Aortic smooth muscle cell (primary cell): ENCODE data around the gene PLEKHA3. TPM values are rescaled to one million over a fixed set of nuclear protein-coding genes. Genes with fewer than 3 reads are reported as not detected.

Experiments
- total RNA-seq: library from RNA; depleted of rRNA; stranded (reverse); fragments of >200 nt; gene quantifications from 2 replicates; pipeline ENCODE4 v1.2.3, GENCODE V29; 2014

The PLEKHA3 gene
- total RNA-seq, result 8.2 and 8.8 TPM in 2 replicates

DNA sequence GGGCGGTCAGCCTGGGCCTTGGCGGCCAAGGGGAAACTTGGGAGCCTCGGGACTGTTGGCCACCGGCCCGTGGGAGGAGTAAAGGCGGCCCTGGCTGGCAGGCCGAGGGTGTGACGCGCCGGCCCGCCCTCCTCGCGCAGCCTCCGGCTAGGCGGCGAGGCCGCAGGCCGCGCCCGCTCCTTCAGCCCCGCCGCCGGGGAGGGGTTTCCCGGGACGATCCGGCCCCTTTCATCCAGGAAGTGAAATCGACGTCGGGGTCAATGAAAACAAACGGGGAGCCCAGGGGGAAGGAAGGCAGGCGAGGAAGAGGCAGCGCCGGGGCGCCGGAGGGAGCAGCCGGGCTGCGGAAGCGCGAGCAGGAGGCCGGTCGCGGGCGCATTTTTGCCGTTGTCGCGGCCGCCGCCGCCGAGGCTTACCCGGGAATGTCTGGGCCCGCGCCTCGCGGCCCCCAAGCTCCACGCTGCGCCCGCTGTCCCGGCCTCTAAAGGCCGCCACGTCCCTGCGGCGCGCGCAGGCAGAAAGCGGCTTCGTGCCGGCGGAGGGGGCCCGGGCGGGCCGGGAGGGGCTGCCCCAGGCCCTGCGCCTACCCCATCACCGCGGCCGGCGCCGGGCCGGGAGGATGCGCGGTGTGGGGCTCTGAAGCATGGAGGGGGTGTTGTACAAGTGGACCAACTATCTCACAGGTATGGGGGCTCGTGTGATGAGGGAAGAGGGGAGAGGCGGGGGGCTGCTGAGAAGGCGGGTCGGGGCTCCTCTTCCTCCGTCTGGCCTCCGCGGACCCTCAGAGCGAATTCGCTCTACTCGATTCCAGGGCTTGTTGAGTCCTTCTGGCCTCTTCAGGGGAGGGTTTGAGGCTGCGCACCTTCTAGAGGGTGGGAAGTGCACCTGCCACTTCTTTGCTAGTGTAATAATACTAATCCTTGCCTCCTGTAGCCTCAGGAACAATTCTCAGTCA is at the start of gene PLEKHA3:
Gene PLEKHA3 (plus strand): TSS at position 231 of the 955 bp plus-strand sequence. CDS start 413 bp downstream, at position 644.

DNA sequence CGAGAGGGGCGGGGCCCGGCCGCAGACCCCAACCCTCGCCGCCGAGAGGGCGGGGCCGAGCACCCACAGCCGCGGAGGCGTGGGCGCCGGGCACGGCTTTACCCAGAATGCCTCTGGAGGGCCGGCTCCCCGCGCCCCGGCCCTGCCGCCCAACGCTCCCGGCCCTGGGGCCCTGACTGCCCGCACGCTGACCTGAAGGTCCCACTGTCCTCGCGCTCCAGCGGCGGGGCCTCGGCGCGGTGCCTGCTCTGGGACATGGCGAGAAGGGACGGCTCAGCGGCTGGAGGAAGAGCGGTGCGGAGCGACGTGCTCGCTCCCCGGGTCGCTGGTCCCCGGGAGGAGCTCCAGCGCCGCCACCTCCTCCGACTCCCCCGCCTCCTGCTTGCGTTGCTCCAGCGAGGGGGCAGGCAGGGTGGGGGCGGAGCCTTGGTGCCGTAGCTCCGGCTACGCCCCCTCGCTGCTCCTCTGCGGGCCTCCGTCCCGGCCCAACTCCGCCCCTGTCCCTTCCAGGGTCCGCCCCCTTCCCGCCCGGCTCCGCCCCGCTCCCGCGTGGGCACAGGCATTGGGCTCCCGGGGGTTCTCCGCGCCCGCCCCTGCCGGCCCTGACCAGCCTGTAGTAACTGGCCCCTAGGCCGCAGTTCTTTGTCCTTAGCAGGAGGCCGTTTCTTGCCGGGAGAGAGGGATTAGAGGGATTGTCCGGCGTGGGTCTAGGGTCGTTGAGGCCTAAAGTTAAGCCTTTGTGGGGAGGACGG is 29.3 kb upstream of the PLEKHA3 start, which contains the start of the genes PJVK and PRKRA:
Gene PJVK (plus strand): TSS at position 605 of the 752 bp plus-strand sequence. CDS start 2,032 bp downstream, outside the sequence.
Gene PRKRA (minus strand): TSS at position 402 of the 752 bp plus-strand sequence. CDS start 145 bp downstream, at position 257.

GRCh38 chr2:178478439-178479274 is 1.6 kb upstream of the PLEKHA3 start, which contains the start of gene FKBP7:
FKBP7 (minus strand) TSS chr2:178478600; CDS start chr2:178478499, 101 bp downstream.

Other genes with a start within 250 kb of the PLEKHA3 start
- gene PRKRA, start 29.3 kb upstream of the PLEKHA3 start, total RNA-seq, result 41.3 and 41.5 TPM in 2 replicates
- 1.2 and 1.5 TPM in 2 replicates for gene PJVK, start 29.1 kb upstream of the PLEKHA3 start, total RNA-seq
- 51.4 and 67.8 TPM in 2 replicates for gene FKBP7, start 1.9 kb upstream of the PLEKHA3 start, total RNA-seq